KMS-11 (cell line): ENCODE results near the gene PTBP1.

ENCODE experiments used
- H2AFZ ChIP-seq: fragments of 200-600 bp; sonication (generic); 2 replicates; pipeline ENCODE4 v1.6.1; 2016; ENCODE audit warnings: antibody characterized with exemption, mixed run types, low read depth
- H3K27ac ChIP-seq: fragments of 200-600 bp; sonication (generic); 2 replicates; pipeline ENCODE4 v1.6.1; 2016; ENCODE audit warnings: mild to moderate bottlenecking, mixed run types
- H3K27me3 ChIP-seq: fragments of 200-600 bp; sonication (generic); 2 replicates; pipeline ENCODE4 v1.6.1; 2017; ENCODE audit warnings: mild to moderate bottlenecking, low read depth, mixed run types, moderate library complexity; ENCODE audit not compliant: insufficient read depth
- H3K36me3 ChIP-seq: fragments of 200-600 bp; sonication (generic); 2 replicates; pipeline ENCODE4 v1.6.1; 2017; ENCODE audit warnings: mild to moderate bottlenecking, mixed run types; ENCODE audit not compliant: insufficient read depth
- H3K4me1 ChIP-seq: fragments of 200-600 bp; sonication (generic); 2 replicates; pipeline ENCODE4 v1.6.1; 2016; ENCODE audit warnings: mild to moderate bottlenecking, low read depth, mixed run types; ENCODE audit not compliant: poor library complexity, severe bottlenecking
- H3K4me2 ChIP-seq: fragments of 200-600 bp; sonication (generic); 2 replicates; pipeline ENCODE4 v1.7.0; 2016; ENCODE audit warnings: mild to moderate bottlenecking, mixed run types
- H3K4me3 ChIP-seq: fragments of 200-600 bp; sonication (generic); IDR thresholded peaks from 2 replicates; pipeline ENCODE4 v1.6.1; 2017; ENCODE audit warnings: low read depth, low read length, mixed read lengths; ENCODE audit not compliant: insufficient read depth
- H3K79me2 ChIP-seq: fragments of 200-600 bp; sonication (generic); 2 replicates; pipeline ENCODE4 v1.6.1; 2016; ENCODE audit warnings: low read depth, mixed run types; ENCODE audit not compliant: insufficient read depth
- H3K9ac ChIP-seq: fragments of 200-600 bp; sonication (generic); 2 replicates; pipeline ENCODE4 v1.6.1; 2016; ENCODE audit warnings: mild to moderate bottlenecking, mixed run types
- H4K20me1 ChIP-seq: fragments of 200-600 bp; sonication (generic); 2 replicates; pipeline ENCODE4 v1.6.1; 2016; ENCODE audit warnings: mild to moderate bottlenecking, mixed run types; ENCODE audit not compliant: insufficient read depth
- CTCF ChIP-seq: fragments of 200-600 bp; sonication (generic); conservative IDR thresholded peaks from 2 replicates; pipeline ENCODE4 v1.6.1; 2017; ENCODE audit warnings: low read depth, mild to moderate bottlenecking, antibody characterized with exemption, low read length, moderate library complexity, mixed read lengths

PTBP1 gene

GRCh38 chr19:823565-824121 is 26.4 kb downstream of the PTBP1 start:
- peaks cover 10% of the 10 kb centered on the region; the same call in 1 of the 2 replicates for H3K27me3 ChIP-seq
- no peak overlapping the region for H3K4me2 ChIP-seq
- H3K79me2 ChIP-seq = no peaks in the 10 kb centered on the region
- no peak for TF ChIP-seq CTCF
- no peak overlapping the region for H3K27ac ChIP-seq
- H4K20me1 ChIP-seq = no peaks in the 10 kb centered on the region
- no peaks in the 10 kb centered on the region for H3K36me3 ChIP-seq
- no peak overlapping the region for H3K4me3 ChIP-seq
- H2AFZ ChIP-seq = no peak overlapping the region
- H3K4me1 ChIP-seq = no peaks in the 10 kb centered on the region
- no peak overlapping the region for H3K9ac ChIP-seq

GRCh38 chr19:824885-825284 is 27.6 kb downstream of the PTBP1 start:
- no peak overlapping the region for H2AFZ ChIP-seq
- H3K27me3 ChIP-seq = peaks cover 16% of the 10 kb centered on the region; the same call in 1 of the 2 replicates
- H3K4me2 ChIP-seq = no peak overlapping the region
- H3K36me3 ChIP-seq = no peaks in the 10 kb centered on the region
- H3K4me1 ChIP-seq = no peaks in the 10 kb centered on the region
- no peak for TF ChIP-seq CTCF
- no peaks in the 10 kb centered on the region for H3K79me2 ChIP-seq
- H4K20me1 ChIP-seq = no peaks in the 10 kb centered on the region
- H3K9ac ChIP-seq = no peak overlapping the region
- no peak overlapping the region for H3K4me3 ChIP-seq
- no peak overlapping the region for H3K27ac ChIP-seq

GRCh38 chr19:825897-826644 is 28.8 kb downstream of the PTBP1 start:
- Histone ChIP-seq H3K79me2 (no peaks in the 10 kb centered on the region), H4K20me1 (no peaks in the 10 kb centered on the region), H3K36me3 (no peaks in the 10 kb centered on the region), H3K4me2 (no peak overlapping the region), H3K27me3 (peaks cover 20% of the 10 kb centered on the region; the same call in 1 of the 2 replicates), H3K4me1 (no peaks in the 10 kb centered on the region), H3K9ac (no peak overlapping the region), H2AFZ (no peak overlapping the region), H3K27ac (no peak overlapping the region), H3K4me3 (no peak overlapping the region)
- no peak for TF ChIP-seq CTCF

- H3K9ac ChIP-seq = no peak overlapping the region
- H3K4me3 ChIP-seq = no peak overlapping the region
- no peaks in the 10 kb centered on the region for H3K36me3 ChIP-seq
- H3K27ac ChIP-seq = no peak overlapping the region
- no peaks in the 10 kb centered on the region for H3K79me2 ChIP-seq
- no peak overlapping the region for H2AFZ ChIP-seq
- H4K20me1 ChIP-seq = no peaks in the 10 kb centered on the region
- H3K4me1 ChIP-seq = no peaks in the 10 kb centered on the region
- peaks cover 25% of the 10 kb centered on the region; the same call in 1 of the 2 replicates for H3K27me3 ChIP-seq
- no peak overlapping the region for H3K4me2 ChIP-seq
- no peak for TF ChIP-seq CTCF
Measured at GRCh38 chr19:827314-827709, 30.1 kb downstream of the PTBP1 start.
